ENCODE results near the gene H2BK1.

H2BK1 gene

DNA sequence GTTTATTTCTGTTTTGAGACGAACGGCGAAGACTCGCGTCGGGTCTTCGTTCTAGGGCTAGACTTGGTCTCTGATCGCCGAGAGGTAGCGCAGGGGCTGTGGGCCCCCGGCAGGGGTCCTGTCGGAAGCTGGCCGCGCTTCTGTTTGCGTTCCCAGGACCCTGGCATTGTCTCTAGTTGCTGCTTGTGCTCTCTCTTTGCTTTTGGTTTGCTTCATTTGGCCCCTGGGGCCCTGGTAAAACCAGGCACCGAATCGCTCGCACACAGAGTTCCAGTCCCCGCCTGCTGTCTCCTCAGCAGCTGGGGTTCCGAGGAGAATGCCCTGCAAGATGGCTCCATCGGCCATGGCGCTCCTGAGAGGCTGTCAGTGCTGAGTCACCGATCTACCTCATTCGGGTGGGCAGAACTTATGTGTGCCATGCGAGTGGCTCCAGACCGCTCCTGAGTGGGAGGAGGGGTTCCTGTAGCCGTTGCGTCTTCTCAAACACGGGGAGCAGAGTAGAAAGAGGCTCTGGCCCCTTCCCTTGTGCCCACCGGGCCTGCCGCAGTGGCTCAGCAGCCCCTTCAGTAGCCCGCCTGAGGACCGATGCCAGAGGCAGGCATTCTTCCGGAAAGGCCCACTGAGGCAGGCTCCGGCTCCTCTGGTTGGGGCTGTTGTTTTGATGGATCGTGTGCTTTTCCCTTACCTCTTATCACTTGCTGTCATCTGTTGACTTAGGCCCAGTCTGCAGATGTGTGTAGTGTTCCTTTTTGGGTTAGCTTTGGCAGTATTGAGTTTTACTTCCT lies 22.8 kb upstream of the H2BK1 start:
- peak; percentile 37 to 84 for DNase-seq (ENCODE audit: extremely low read depth in 1 of 2, low read depth in 1 of 2)

DNA sequence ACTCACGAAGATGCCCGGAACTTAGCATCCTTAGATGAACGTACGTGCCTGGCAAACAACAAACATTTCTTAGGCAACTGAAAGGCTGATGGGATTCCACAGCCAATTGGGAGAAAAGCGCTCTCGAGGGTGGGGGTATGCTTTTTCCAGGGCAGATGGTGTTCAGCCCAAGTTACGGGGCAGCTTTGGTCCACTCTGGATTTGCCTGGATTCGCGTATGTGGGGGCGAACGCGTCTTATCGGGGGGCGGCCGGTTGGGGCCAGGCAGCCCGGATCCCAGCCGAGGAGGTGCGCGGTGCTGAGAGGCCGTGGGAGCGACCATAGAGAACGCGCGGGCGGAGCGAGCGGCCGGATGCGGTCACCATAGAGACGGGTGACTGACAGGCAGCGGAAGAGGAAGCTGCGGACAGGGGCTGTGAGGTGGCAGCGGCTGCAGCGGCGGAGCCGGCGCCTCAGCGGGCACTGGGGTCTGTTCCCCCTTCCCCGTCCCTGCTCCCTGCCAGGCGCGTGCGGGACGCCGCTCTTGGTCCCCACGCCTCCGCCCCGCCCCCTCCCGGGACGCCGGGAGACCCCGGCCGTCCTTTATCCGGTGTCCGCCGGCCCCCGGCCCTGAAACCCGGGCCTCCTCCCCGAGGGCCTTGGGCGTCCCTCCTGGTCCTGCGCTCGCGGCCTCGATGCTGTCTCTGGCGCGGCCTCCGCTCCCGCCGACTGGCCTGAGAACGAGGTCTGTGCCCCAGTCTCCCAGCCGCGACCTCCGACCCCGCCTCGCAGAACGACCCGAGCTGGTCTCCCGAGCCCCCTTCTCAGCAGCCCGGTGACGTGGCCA lies 22.0 kb upstream of the H2BK1 start, which contains the start of gene CHPF2:
CHPF2 (plus strand) TSS at position 393 of the 826 bp plus-strand sequence. CDS start 1,529 bp downstream, outside the sequence.
- DNase-seq (ENCODE audit: extremely low read depth in 1 of 2, low read depth in 1 of 2): peak; percentile 83 to 88

DNA sequence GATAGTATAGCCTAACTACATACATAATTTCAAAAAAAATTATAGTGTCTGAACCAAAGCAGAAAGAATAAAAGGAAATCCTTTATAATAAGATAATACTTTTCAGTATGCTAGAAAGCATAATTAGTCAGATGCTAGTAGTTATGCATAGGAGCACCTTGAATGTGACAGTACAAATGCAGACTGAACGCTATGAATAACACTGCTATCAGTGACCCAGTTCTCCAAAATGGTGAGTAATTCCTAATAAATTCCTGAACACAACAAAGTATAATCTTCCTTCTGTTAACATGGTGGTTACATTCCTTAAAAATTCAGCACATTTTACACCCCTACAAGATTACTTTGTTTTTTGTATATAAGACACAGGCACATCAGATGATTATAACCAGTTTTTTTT lies 20.8 kb upstream of the H2BK1 start:
- DNase-seq (ENCODE audit: extremely low read depth in 1 of 2, low read depth in 1 of 2): no peak

DNA sequence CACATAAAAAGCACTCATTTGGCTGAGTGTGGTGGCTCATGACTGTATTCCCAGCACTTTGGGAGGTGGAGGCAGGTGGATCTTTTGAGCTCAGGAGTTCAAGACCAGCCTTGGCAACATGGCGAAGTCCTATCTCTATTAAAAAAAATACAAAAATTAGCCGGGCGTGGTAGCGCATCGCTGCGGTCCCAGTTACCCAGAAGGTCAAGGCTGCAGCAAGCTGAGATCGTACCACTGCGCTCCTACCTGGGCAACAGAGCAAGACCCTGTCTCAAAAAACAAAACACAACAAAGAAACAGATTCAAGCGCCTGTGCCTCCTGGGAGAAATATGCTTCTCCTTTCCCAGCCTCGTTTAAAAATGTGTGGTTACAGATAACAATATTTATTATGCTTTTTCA lies 19.0 kb upstream of the H2BK1 start:
- no peak for DNase-seq (ENCODE audit: extremely low read depth in 1 of 2, low read depth in 1 of 2)

DNA sequence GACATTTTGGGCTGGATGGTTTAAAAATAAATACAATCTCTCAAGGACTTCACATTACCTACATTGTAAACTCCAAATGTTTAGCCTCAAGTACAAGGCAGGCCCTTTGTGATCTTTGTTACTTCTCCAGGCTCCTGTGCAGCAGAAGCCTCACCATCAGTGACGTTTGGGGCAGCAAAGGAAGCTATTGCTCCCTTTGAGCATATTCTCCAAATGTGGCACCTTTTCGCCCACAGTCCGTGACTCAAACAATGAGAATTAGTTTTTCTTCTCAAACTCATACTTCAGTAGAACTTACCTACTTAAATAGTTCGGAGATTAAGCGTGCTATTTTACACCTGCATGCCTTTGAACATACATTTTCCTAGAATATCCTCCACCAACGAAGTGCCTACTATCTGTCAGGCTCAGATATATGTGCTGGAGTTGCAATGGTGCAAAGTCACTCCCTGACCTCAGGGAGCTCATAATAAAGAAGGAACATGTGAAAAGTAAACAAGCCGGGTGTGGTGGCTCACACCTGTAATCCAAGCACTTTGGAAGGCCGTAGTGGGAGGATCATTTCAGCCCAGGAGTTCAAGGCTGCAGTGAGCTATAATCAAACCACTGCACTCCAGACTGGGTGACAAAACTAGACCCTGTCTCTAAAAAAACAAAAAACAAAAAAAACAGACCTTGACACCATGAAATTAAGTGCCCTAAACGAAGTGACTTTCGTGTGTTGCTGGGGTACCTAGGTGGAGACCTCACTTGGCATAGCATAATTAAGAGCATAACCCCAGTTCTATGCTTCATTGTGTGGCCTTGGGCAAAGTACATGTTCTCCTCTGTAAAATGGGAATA lies 18.0 kb upstream of the H2BK1 start:
- no peak for DNase-seq (ENCODE audit: extremely low read depth in 1 of 2, low read depth in 1 of 2)

DNA sequence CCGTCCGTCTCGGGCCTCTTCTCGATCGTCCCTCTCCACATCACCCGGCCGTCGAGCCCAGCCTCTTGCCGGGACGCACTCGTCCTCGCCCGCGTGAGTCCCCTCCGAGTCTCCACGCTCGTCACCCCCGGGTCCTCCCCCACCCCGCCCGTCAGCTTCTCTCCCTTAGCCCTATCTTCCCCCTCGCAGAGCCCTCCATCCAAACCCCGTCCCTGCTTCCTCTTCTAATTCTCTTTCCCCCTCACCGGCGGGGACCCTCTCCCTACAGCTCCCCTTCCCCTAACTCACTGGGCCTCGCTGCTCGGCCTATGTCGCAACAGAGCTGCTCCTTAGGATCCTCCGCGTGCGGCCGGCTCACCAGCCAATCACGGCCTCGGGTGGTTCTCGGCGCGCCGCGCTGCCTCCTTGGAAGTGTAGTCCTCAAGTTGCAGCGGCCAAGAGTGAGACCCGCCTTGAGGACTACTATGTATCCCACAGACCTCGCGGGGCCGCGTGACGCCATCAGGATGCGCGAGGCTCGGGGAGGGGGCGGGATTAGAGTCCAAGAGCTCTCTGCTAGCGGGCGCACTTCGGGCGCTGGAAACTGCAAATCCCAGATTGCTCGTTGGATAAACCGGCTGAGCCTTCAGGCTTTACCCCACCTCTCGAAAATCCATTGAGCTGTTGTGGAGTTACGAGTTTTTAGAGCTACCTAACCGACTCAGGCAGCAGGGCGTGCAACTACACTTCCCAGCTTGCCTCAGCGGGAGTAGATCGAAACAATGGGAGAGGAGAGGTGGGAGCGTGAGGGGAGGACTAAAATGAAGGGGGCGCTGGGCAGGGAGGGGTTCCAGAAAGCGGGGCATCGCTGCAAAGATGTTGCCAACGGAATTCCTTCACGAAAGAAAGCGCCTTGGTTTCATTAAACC lies 16.8 kb upstream of the H2BK1 start, which contains the start of gene ABCF2:
ABCF2 (minus strand) TSS at position 331 of the 908 bp plus-strand sequence. CDS start 747 bp downstream, outside the sequence.
- peak; percentile 97 to 98 for DNase-seq (ENCODE audit: extremely low read depth in 1 of 2, low read depth in 1 of 2)

DNA sequence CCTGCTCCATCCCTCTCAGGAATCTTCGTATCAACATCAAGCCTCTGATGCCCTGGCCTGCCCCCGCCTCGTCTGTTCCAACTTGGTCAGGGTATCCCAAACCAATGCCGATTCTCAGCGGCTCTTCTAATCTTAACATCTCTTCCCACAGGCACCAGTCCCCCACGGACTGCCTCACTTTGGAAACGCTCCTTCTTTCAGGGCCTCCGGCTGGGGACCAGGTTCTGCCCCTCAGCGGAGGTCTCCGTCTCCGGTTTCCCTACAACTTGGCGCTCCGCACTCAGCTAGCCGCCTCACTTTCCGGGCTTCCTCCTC lies 16.2 kb upstream of the H2BK1 start:
- no peak for DNase-seq (ENCODE audit: extremely low read depth in 1 of 2, low read depth in 1 of 2)

DNA sequence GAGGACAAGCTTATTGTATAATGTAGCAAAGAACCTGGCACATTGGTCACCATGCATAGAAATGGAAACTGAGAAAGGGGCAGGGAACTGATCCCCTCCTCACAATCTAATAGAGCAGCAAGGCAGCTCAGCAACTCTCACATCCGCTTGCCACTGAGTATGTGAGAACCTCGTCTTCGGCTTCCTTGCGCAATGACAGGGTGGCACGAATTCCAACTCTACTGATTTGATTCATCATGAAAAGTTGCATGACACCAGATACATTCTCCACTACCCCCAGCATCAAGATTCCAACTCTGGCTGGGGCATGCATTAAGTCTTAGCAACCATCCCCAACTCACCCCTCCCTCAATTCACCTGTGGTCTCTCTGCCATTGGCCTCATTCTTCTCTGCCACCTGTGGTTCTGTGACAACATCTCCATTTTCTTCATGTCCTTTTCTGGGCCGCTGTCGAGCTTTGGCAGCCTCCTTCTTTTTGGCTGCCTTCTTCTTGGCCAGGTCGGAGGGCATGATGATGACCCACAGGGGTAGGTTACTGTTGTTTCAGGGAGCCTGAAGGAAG lies 15.7 kb upstream of the H2BK1 start:
- no peak for DNase-seq (ENCODE audit: extremely low read depth in 1 of 2, low read depth in 1 of 2)

DNA sequence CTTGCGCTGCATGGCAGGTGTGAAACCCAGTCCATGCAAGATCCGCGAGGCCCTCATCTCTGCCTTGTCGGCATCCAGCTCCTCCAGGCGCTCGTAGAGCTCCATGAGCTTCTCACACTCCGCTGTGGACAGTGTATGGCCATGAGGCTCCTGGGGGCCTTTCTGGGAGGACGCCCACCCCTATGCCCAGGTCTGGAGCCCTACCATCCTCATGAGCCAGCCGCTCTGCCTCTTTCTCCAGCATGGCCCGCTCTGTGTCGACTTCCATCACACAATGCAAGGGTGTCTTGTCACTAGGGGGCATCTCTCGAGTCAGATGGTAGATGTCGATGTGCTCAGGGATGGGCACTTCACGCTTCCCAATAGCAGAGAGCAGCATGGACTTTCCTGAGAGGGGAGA lies 13.4 kb upstream of the H2BK1 start:
- DNase-seq (ENCODE audit: extremely low read depth in 1 of 2, low read depth in 1 of 2): no peak

DNA sequence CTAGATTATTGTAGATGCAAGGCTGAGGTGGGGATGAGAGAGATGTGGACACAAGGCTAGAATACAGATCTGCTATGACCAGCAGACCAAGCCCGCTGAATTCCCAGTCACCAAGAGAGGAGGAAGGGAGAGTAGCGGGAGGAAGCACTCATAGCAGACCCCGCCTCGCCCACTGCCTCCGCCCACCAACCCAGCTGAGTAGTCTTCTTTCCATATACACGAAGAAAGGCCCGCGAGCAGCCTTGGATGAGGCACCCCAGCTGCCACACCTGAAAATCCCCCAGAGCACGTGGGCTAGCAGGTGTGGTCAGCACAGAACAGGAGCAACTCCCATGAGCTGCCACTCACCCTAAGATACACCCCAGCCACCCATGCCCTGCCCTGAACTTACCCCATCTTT lies 7.9 kb upstream of the H2BK1 start:
- no peak for DNase-seq (ENCODE audit: extremely low read depth in 1 of 2, low read depth in 1 of 2)

DNA sequence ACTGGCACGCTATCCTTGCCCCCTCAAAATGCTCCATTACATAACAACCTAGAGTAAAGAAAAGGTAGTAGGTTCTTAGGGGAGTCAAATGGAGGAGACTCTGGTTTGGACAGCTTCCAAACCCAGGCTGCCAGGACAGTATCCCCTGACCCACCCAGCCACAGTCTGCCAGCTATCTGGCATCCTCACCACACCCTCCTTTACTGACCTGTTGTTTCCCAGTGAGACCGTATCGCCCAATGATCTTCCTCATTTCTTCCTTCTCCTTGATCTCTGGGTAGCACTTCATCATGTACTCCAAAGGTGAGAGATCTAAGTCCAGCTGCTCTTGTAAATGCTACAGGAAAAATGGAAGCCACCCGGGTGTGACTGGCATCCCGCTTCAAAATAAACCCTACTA lies 5.1 kb upstream of the H2BK1 start:
- no peak for DNase-seq (ENCODE audit: extremely low read depth in 1 of 2, low read depth in 1 of 2)

DNA sequence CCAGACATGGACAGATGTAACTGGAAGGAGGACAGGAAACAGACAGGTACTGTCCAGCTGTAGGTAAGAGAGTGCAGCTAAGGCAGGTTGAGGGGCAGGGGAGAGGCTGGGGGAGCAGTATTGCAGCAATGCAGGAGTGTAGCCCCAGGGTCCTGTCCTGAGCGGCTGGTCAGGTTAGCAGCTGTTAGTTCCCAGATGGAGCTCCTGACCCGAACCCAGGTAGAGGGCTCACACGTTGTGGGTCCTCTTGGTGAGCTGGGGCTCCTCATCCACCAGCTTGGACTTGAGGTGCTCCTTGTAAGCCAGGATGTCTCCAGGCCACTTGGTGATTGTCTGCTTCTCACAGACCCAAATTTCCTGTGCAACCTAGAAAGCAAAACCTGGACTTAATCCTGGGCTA lies 3.5 kb upstream of the H2BK1 start:
- DNase-seq (ENCODE audit: extremely low read depth in 1 of 2, low read depth in 1 of 2): no peak

DNA sequence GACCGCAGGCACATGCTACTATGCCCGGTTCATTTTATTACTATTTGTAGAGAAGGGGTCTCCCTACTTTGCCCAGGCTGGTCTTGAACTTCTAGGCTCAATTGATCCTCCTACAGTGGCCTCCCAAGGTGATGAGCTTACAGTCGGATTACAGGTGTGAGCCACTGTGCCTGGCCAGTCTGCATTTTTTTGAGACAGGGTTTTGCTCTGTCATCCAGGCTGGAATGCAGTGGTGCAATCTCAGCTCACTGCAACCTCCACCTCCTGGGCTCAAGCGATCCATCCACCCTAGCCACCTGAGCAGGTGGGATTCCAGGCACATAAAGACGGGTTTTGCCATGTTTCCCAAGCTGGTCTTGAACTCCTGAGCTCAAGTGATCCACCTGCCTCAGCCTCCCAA lies 2.3 kb upstream of the H2BK1 start:
- no peak for DNase-seq (ENCODE audit: extremely low read depth in 1 of 2, low read depth in 1 of 2)

DNA sequence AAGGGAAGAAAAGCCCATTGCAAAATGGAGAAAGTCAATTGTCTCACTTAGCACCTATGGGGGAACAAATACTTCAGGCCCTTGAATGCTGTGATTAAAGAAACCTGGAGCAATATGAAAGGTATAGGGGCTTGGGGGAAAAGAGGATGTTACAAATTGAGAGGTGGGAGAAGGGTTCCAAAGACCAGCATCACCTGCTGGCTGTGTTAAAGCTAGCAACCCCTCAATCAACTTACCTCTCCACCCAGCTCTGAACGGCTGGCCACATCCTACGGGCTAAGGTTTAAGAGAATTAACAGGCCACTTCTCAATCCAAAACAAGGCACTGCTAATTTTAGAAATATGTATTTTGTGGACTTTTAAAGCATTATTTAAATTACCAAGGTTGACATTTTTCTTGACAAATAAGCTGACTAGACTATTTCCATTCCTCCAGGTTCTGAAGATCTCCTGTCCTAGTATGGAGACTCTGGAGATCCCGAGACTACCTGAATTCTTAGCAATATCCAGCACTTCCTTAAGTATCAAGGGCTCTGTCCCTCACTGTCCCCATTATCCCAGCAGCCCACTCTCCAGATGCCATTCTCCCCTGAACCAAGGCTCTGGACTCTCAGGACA lies 976 bp upstream of the H2BK1 start:
- DNase-seq (ENCODE audit: extremely low read depth in 1 of 2, low read depth in 1 of 2): no peak

DNA sequence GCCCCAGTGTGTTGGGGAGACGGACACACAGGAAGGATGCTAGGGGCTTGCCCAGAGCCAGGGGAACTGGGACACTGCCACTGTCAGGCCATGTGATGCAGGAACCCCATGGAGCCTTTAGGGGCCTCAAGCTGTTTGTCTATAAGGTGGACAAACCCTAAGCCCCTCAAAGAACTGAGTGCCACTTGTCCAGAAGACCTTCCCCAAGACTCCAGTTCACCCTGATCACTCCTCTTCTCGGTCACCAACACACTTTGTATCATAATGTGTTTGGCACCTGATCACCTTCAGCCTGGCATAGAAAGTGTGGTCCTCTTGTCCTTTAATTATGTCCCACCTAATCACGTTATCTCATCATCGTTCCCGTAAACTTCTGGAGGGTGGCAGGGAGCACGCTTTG lies 700 bp downstream of the H2BK1 start:
- DNase-seq (ENCODE audit: extremely low read depth in 1 of 2, low read depth in 1 of 2): no peak

DNA sequence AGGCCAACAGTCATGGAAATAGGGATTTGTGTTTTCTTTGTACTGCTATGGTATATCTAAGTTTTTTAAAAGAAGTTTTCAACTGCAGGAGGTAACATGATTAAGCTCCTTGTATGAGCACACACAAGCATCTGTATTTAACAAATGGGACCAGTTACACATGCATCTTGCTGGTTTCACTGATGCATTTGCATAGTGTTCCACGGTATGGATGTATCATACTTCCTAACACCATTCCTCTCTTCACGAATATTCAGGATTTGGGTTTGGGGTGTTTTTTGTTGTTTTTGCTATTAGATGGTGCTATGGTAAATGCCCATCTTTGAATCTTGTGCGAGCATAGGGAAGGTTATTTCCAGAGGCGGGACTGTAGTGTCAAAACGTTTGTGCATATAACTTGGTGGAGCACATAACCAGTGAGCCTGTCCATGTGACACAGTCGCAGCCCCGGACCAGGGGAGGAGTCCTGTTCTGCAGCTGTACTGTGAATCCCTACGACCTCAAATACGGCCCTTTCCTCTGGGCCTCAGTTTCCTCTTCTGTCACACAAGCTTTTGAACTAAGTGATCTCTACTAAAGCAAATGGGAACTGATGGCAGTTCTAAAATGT lies 1.9 kb downstream of the H2BK1 start:
- no peak for DNase-seq (ENCODE audit: extremely low read depth in 1 of 2, low read depth in 1 of 2)

DNA sequence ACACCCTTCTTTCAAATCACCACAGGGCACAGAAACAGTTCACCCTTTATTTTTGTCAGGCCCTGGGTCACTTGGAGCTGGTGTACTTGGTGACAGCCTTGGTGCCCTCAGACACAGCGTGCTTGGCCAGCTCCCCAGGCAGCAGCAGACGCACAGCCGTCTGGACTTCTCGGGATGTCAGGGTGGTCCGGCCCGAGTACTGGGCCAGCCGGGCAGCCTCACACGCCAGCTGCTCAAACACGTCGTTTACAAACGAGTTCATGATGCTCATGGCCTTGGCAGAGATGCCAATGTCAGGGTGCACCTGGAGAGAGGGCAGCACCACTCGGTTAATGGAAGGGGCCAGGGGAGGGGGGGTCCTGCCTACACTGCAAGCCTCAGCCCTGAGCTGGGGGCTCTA lies 2.5 kb downstream of the H2BK1 start:
- DNase-seq (ENCODE audit: extremely low read depth in 1 of 2, low read depth in 1 of 2): no peak

DNA sequence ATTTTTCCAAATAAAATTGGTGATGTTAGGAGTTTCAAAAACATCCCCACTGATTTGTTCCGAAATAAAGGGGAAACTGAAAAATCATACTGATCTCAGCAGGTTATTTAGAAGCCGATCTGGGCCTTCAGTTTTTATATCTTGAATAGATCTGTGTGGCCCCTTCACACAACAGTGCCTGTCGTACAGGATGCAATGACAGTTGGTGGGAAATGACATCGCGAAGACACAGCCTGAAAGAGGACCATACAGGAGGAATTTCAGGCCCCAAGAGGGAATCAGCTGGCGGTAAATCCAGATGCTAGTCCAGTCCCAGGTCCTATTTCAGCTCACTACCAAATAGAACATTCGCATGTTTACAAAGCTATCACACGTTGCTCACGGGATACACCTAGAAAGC lies 3.0 kb downstream of the H2BK1 start:
- DNase-seq (ENCODE audit: extremely low read depth in 1 of 2, low read depth in 1 of 2): no peak

DNA sequence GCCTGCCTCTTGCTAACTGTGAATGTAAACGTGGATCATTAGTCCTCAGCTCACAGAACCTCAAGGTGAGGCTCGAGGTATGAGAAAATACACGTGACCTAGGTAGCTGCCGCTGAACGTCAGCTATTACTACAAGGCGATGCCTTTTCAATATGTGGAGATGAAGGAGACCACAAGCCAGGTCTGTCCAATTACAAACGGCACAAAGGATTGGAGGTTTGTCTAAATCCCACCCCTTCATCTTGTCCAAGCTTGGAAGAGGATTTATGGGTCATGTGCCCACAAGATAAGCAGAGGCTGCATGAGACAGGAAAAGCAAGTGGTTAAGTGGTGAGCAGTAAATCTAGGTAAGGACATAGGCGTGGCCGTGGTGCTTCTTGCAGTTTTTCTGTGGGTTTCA lies 3.4 kb downstream of the H2BK1 start:
- no peak for DNase-seq (ENCODE audit: extremely low read depth in 1 of 2, low read depth in 1 of 2)
